OCI-LY1 (cell line): Measurements from ENCODE around the gene PTPRN2.

ENCODE experiments used
- CTCF ChIP-seq: fragments of 200-600 bp; sonication (generic), shearing (Covaris generic); IDR thresholded peaks from 2 replicates; pipeline ENCODE4 v1.5.1; 2017; ENCODE audit warnings: mild to moderate bottlenecking, antibody characterized with exemption, low read length, moderate library complexity, mixed read lengths
- EZH2 ChIP-seq: fragments of 200-600 bp; sonication (generic), shearing (Covaris generic); IDR thresholded peaks from 2 replicates; pipeline ENCODE4 v1.8.0; 2017; ENCODE audit warnings: borderline replicate concordance, mixed run types, mild to moderate bottlenecking, antibody characterized with exemption, low read length, moderate library complexity, mixed read lengths

GRCh38 chr7:157676001-157676400 lies 911.6 kb downstream of the PTPRN2 start:
- TF ChIP-seq CTCF (no peak), EZH2 (no peak)
